Gastrocnemius medialis (tissue), 4 donors: ENCODE results near the gene PDE4D. TPM values are rescaled to one million over a fixed set of nuclear protein-coding genes. Genes with fewer than 3 reads are reported as not detected.

Experiments used
- ATAC-seq, 2 donors: fragments of 150-250 bp; one replicate each; pipeline ENCODE4 v1.9.1; 2016
- DNase-seq, 2 donors: peaks; one replicate each; pipeline ENCODE4 v3.0.0-alpha.2; 2019
- H3K27ac ChIP-seq, 4 donors: fragments of 200-600 bp; sonication (generic); 1 replicate in 1 of 4; 2 replicates in 3 of 4; pipeline ENCODE4 v1.5.1; 2016 to 2018; ENCODE audit warnings: mild to moderate bottlenecking in 2 of 4, moderate library complexity in 1 of 4
- H3K27me3 ChIP-seq, 3 donors: fragments of 200-600 bp; sonication (generic) in 2 of 3; 1 replicate in 1 of 3; 2 replicates in 2 of 3; pipeline versions ENCODE4 v1.5.1 to v1.6.0; 2016 to 2019; ENCODE audit warnings: mild to moderate bottlenecking in 1 of 3, moderate library complexity in 1 of 3
- H3K36me3 ChIP-seq, 2 donors: fragments of 200-600 bp; sonication (generic) in 1 of 2; one replicate each; pipeline ENCODE4 v1.5.1; 2017 to 2018
- H3K4me1 ChIP-seq, 2 donors: fragments of 200-600 bp; sonication (generic) in 1 of 2; one replicate each; pipeline ENCODE4 v1.5.1; 2016 to 2017; ENCODE audit warnings: mild to moderate bottlenecking in 2 of 2
- H3K4me3 ChIP-seq, 4 donors: fragments of 200-600 bp; sonication (generic) in 3 of 4; 1 replicate in 1 of 4; 2 replicates in 3 of 4; pipeline ENCODE4 v1.5.1; 2016 to 2019; ENCODE audit warnings: mild to moderate bottlenecking in 2 of 4
- H3K9me3 ChIP-seq, 3 donors: fragments of 200-600 bp; sonication (generic) in 2 of 3; 1 replicate in 1 of 3; 2 replicates in 2 of 3; pipeline ENCODE4 v1.5.1; 2016 to 2019
- CTCF ChIP-seq, 5 experiments: fragments of 450-650 bp in 3 of 5; fragments of 200-600 bp in 2 of 5; sonication (generic) in 2 of 5; IDR thresholded peaks in 4 of 5; conservative IDR thresholded peaks in 1 of 5; 1 replicate in 4 of 5; 2 replicates in 1 of 5; pipeline ENCODE4 v1.5.1; 2016 to 2019; ENCODE audit warnings: antibody characterized with exemption in 5 of 5, mild to moderate bottlenecking in 3 of 5, moderate library complexity in 3 of 5
- POLR2A ChIP-seq, 2 donors: fragments of 450-650 bp; IDR thresholded peaks; one replicate each; pipeline ENCODE4 v1.6.1; 2017; ENCODE audit warnings: antibody characterized with exemption in 2 of 2, mild to moderate bottlenecking in 2 of 2, moderate library complexity in 2 of 2
- in situ Hi-C, 4 donors: fragments of 200-750 bp; cut with MboI; loops; one replicate each; pipeline versions ENCODE4 v1.15.0 to v1.8.0; 2017; ENCODE audit warnings: low sequenced_read_pairs in 4 of 4
- intact Hi-C: fragments of 100-400 bp; cut with DNase I; formaldehyde crosslinking; loops from one replicate; pipeline ENCODE4 v1.15.1; 2023; ENCODE audit warnings: low total_unique reads
- total RNA-seq, 4 donors: library from RNA; depleted of rRNA; stranded (reverse); fragments of >200 nt; gene quantifications; one replicate each; pipeline versions ENCODE4 v1.1.0 to v1.2.3, GENCODE V29; 2016

PDE4D gene
- total RNA-seq, 4 donors from 2014 or later: 133 to 223 (median 185) TPM

DNA sequence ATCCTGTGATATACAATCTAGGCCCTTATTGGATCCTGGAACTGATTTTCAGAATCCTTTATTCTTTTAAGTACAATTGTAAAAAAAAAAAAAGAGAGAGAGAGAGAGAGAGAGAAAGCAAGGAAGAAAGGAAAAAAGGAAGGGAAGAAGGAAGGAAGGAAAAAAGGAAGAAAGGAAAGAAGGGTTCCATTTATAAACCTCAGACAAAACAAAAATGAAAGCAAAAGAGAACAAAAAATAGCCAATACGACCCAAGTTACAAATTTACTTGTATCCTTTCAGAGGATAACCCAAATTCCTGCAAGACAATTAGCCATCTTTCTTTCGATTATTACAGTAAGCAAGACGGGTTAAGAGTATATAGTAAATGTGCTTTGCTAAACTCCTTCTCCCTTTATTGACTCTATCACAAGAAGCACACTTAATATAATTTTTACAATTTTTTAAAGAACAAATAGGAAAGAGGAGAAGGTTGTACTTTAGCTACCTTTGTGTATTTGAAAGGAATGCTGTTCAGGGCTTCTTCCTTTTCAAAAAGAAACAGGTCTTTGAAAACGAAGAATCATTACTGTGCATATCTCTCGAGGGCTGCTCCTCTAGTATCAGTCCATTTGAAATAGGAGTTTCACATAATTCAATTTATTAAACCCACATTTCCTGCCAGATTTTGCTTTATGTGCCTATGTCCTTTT is 767.4 kb downstream of the PDE4D start:
- TF ChIP-seq POLR2A (IDR thresholded peaks at IDR 0.05) (no peak), CTCF (IDR thresholded peaks at IDR 0.05 in 4 of 5, conservative IDR thresholded peaks at IDR 0.05 in 1 of 5) (no peak)
- H3K36me3 ChIP-seq: no peaks in the 10 kb centered on the region
- DNase-seq (no peak), ATAC-seq (no peak)
- intact Hi-C loops: no loop called here
- H3K27ac ChIP-seq: peak overlapping the region; percentile 78 to 89 (median 86)
- H3K9me3 ChIP-seq: no peaks in the 10 kb centered on the region
- H3K27me3 ChIP-seq: no peaks in the 10 kb centered on the region
- in situ Hi-C loops: no loop called here
- H3K4me1 ChIP-seq: peaks cover 53 to 69% of the 10 kb centered on the region in 2 donors
- H3K4me3 ChIP-seq: peak overlapping the region in 3 of 4 donors; percentile 40 to 53 (median 42)

- H3K4me3 ChIP-seq: peak overlapping the region in 2 of 4 donors; percentile 12 to 53
- H3K9me3 ChIP-seq: no peaks in the 10 kb centered on the region
- H3K36me3 ChIP-seq: no peaks in the 10 kb centered on the region
- H3K27me3 ChIP-seq: no peaks in the 10 kb centered on the region
- no peak for TF ChIP-seq POLR2A (IDR thresholded peaks at IDR 0.05)
- no peak for TF ChIP-seq CTCF (IDR thresholded peaks at IDR 0.05 in 4 of 5, conservative IDR thresholded peaks at IDR 0.05 in 1 of 5)
- ATAC-seq: peak; percentile 11 to 43
- intact Hi-C loops: no loop called here
- in situ Hi-C loops: no loop called here
- peak overlapping the region; percentile 78 to 89 (median 86) for H3K27ac ChIP-seq
- DNase-seq: no peak
- H3K4me1 ChIP-seq: peaks cover 53 to 71% of the 10 kb centered on the region in 2 donors
Observed at GRCh38 chr5:59125011-59125961, 768.2 kb downstream of the PDE4D start.

- H3K27me3 ChIP-seq: no peaks in the 10 kb centered on the region
- peak overlapping the region in 1 of 4 donors; percentile 3 for H3K4me3 ChIP-seq
- ATAC-seq (no peak), DNase-seq (no peak)
- H3K9me3 ChIP-seq: no peaks in the 10 kb centered on the region
- no peaks in the 10 kb centered on the region for H3K36me3 ChIP-seq
- in situ Hi-C loops: no loop called here
- intact Hi-C loops: no loop called here
- H3K4me1 ChIP-seq: peaks cover 63 to 70% of the 10 kb centered on the region in 2 donors
- peak overlapping the region; percentile 78 to 89 (median 86) for H3K27ac ChIP-seq
- no peak for TF ChIP-seq CTCF (IDR thresholded peaks at IDR 0.05 in 4 of 5, conservative IDR thresholded peaks at IDR 0.05 in 1 of 5)
- TF ChIP-seq POLR2A (IDR thresholded peaks at IDR 0.05): no peak
Observed at GRCh38 chr5:59123595-59124561, 769.6 kb downstream of the PDE4D start.

GRCh38 chr5:59119480-59119879 is 774.0 kb downstream of the PDE4D start:
- H3K4me3 ChIP-seq: no peak overlapping the region
- intact Hi-C loops: no loop called here
- H3K36me3 ChIP-seq: no peaks in the 10 kb centered on the region
- H3K27me3 ChIP-seq: no peaks in the 10 kb centered on the region
- in situ Hi-C loops: no loop called here
- no peak for ATAC-seq
- TF ChIP-seq POLR2A (IDR thresholded peaks at IDR 0.05) (no peak), CTCF (IDR thresholded peaks at IDR 0.05 in 4 of 5, conservative IDR thresholded peaks at IDR 0.05 in 1 of 5) (no peak)
- H3K4me1 ChIP-seq: peaks cover 58 to 64% of the 10 kb centered on the region in 2 donors
- H3K9me3 ChIP-seq: no peaks in the 10 kb centered on the region
- H3K27ac ChIP-seq: no peak overlapping the region
- DNase-seq: no peak
